Body of pancreas (tissue), 4 donors: ENCODE results near the gene AGR2. TPM values are rescaled to one million over a fixed set of nuclear protein-coding genes. Genes with fewer than 3 reads are reported as not detected.
"Not testable (repeated sequence)": the region's sequence is repeated elsewhere in the genome, so short reads cannot be mapped to it uniquely, and the experiment has no call there.

ENCODE experiments used
- ATAC-seq: fragments of 150-250 bp; one replicate; pipeline ENCODE4 v1.9.1; 2016
- DNase-seq, 4 donors: peaks; one replicate each; pipeline ENCODE4 v3.0.0-alpha.2; 2019
- H3K27ac ChIP-seq, 4 donors: fragments of 200-600 bp; sonication (generic); 1 replicate in 3 of 4; 2 replicates in 1 of 4; pipeline versions ENCODE4 v1.5.1 to v1.6.1; 2016 to 2019; ENCODE audit warnings: mild to moderate bottlenecking in 1 of 4, mixed read lengths in 1 of 4, moderate library complexity in 1 of 4
- H3K27me3 ChIP-seq, 2 donors: fragments of 200-600 bp; sonication (generic); one replicate each; pipeline ENCODE4 v1.6.0; 2016; ENCODE audit warnings: mild to moderate bottlenecking in 1 of 2
- H3K36me3 ChIP-seq, 2 donors: fragments of 200-600 bp; sonication (generic); replicated peaks in 1 of 2; 2 replicates each; pipeline ENCODE4 v1.5.1; 2016; ENCODE audit warnings: low read depth in 2 of 2; ENCODE audit not compliant: insufficient read depth in 1 of 2
- H3K4me1 ChIP-seq: fragments of 200-600 bp; sonication (generic); one replicate; pipeline ENCODE4 v1.6.0; 2016
- H3K4me3 ChIP-seq, 2 donors: fragments of 200-600 bp; sonication (generic); 1 replicate in 1 of 2; 2 replicates in 1 of 2; pipeline ENCODE4 v1.5.1; 2016 to 2019
- H3K9me3 ChIP-seq, 3 donors: fragments of 200-600 bp; sonication (generic); 1 replicate in 2 of 3; 2 replicates in 1 of 3; pipeline ENCODE4 v1.5.1; 2016
- POLR2A ChIP-seq, 3 donors: fragments of 450-650 bp; IDR thresholded peaks; one replicate each; pipeline ENCODE4 v1.6.1; 2016; ENCODE audit warnings: antibody characterized with exemption in 3 of 3, mild to moderate bottlenecking in 2 of 3
- WGBS, 2 donors: methylation state at CpG; one replicate each; pipeline ENCODE4 v1.1.5; 2017; 5-methylcytosine and 5-hydroxymethylcytosine counted together
- intact Hi-C: fragments of 100-400 bp; cut with DNase I; formaldehyde crosslinking; loops from one replicate; pipeline ENCODE4 v1.15.1; 2023
- total RNA-seq, 2 donors: library from RNA; depleted of rRNA; stranded (reverse); fragments of >200 nt; gene quantifications; one replicate each; pipeline ENCODE4 v1.1.0, GENCODE V29; 2016
- TF ChIP-seq, protein P1 (sequence below), 7 experiments: fragments of 450-650 bp in 4 of 7; fragments of 200-600 bp in 3 of 7; sonication (generic) in 3 of 7; IDR thresholded peaks; one replicate each; pipeline ENCODE4 v1.5.1; 2016 to 2019; ENCODE audit warnings: antibody characterized with exemption in 7 of 7

Gene AGR2
- total RNA-seq, 2 donors from 2014 or later, result 6.3 to 20.0 TPM

- no peak for DNase-seq
- no peak for TF ChIP-seq POLR2A (IDR thresholded peaks at IDR 0.05)
- TF ChIP-seq, protein P1, sequence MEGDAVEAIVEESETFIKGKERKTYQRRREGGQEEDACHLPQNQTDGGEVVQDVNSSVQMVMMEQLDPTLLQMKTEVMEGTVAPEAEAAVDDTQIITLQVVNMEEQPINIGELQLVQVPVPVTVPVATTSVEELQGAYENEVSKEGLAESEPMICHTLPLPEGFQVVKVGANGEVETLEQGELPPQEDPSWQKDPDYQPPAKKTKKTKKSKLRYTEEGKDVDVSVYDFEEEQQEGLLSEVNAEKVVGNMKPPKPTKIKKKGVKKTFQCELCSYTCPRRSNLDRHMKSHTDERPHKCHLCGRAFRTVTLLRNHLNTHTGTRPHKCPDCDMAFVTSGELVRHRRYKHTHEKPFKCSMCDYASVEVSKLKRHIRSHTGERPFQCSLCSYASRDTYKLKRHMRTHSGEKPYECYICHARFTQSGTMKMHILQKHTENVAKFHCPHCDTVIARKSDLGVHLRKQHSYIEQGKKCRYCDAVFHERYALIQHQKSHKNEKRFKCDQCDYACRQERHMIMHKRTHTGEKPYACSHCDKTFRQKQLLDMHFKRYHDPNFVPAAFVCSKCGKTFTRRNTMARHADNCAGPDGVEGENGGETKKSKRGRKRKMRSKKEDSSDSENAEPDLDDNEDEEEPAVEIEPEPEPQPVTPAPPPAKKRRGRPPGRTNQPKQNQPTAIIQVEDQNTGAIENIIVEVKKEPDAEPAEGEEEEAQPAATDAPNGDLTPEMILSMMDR (IDR thresholded peaks at IDR 0.05), result no peak
- intact Hi-C loops, result no loop called here
- H3K36me3 ChIP-seq, result no peaks in the 10 kb centered on the region
- no peak overlapping the region for H3K27ac ChIP-seq
- H3K9me3 ChIP-seq, result no peaks in the 10 kb centered on the region
- no peaks in the 10 kb centered on the region for H3K27me3 ChIP-seq
- WGBS, 2 donors, result 28 to 32% methylated on average over 2 of the region's 2 CpGs
- H3K4me3 ChIP-seq, result no peak overlapping the region
- ATAC-seq, result no peak
- peaks cover 8% of the 10 kb centered on the region for H3K4me1 ChIP-seq
Observed at GRCh38 chr7:16773326-16773725, 31.5 kb downstream of the AGR2 start.

DNA sequence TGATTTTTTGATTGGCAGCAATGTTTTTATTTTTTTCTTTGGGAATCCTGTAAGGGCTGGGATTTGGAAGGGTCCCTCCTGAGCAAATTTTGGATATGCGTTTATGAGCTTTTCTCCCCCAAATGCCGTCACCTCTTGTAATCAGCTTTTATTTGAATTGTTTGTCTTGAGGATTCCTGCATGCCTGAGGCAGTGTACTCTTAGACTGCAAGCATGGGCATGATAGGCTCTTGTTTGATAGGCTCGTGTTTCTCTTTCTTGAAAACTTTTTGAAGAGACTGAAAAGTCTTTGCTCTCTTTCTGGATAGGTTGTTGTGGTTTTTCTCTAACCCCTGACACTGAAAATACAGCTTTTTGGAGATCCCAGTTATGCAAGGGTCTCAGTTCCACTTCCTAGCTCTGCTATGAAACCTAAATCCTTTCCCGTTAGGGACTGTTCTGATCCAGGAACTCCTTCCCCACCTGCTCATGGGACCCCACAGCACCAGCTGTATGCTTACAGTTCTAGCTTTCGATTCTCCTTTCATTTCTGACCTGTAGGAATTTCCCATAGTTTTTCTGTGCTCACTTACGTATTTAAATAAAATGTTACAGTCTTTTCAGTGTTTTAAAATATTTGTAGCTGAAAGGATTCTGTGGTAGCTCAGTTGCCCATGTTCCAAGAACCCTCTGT is 34.0 kb downstream of the AGR2 start:
- Histone ChIP-seq H3K27ac (no peak overlapping the region), H3K4me1 (peaks cover 8% of the 10 kb centered on the region), H3K36me3 (no peaks in the 10 kb centered on the region), H3K9me3 (no peaks in the 10 kb centered on the region), H3K4me3 (no peak overlapping the region), H3K27me3 (no peaks in the 10 kb centered on the region)
- TF ChIP-seq, protein P1 (IDR thresholded peaks at IDR 0.05), result no peak
- TF ChIP-seq POLR2A (IDR thresholded peaks at IDR 0.05), result no peak
- no peak for ATAC-seq
- WGBS, 2 donors, result 63 to 79% methylated on average over 6 of the region's 6 CpGs
- intact Hi-C loops, result no loop called here
- DNase-seq, result no peak

DNA sequence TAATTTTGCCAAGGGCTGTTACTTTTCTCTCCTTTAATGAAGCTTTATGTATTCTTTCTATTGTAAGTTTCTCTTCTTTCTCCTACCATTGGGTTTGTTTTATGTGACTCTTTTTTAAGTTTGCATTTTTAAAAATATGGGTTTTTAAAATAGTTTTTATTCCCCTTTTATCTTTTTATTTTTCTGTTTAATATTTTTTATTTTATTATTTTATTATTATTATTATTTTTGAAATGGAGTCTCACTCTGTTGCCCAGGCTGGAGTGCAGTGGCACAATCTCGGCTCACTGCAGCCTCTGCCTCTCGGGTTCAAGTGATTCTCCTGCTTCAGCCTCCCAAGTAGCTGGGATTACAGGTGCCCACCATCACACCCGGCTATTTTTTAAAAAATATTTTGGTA is 34.8 kb downstream of the AGR2 start:
- intact Hi-C loops, H3K36me3 ChIP-seq, H3K27ac ChIP-seq, H3K27me3 ChIP-seq, ATAC-seq, H3K4me3 ChIP-seq, H3K9me3 ChIP-seq, DNase-seq: not testable (repeated sequence)
- 97 to 99% methylated on average over 3 of the region's 3 CpGs for WGBS, 2 donors
- peaks cover 15% of the 10 kb centered on the region for H3K4me1 ChIP-seq

DNA sequence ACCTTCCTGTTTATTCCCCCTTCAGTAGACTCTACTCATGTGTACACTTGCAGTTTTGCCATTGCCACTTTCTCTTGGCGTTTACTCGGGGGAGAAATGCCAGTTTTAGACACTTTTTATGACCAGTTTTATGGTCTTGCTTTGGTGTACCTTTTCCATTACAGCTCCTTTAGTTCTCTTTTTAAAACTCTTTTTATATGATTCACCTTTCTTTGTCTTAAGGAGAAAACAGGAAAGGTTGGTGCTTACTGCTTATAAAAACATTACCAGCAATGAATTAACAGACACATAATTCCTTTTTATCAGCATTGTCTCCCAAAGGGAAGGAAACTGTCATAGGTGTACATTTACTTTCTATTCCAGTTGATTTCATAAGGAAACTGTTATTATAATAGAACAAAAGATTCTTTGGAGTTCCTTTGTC is 39.4 kb downstream of the AGR2 start:
- H3K9me3 ChIP-seq, result no peaks in the 10 kb centered on the region
- no peak overlapping the region for H3K4me3 ChIP-seq
- intact Hi-C loops, result no loop called here
- H3K4me1 ChIP-seq, result peaks cover 25% of the 10 kb centered on the region
- TF ChIP-seq POLR2A (IDR thresholded peaks at IDR 0.05), result no peak
- TF ChIP-seq, protein P1 (IDR thresholded peaks at IDR 0.05), result no peak
- H3K27ac ChIP-seq, result peak overlapping the region in 1 of 4 donors; percentile 27
- H3K36me3 ChIP-seq, result no peaks in the 10 kb centered on the region
- WGBS, 2 donors, result 59% methylated on average over 2 of the region's 2 CpGs
- DNase-seq (no peak), ATAC-seq (no peak)
- H3K27me3 ChIP-seq, result no peaks in the 10 kb centered on the region

- WGBS, 2 donors, result 93 to 96% methylated on average over 3 of the region's 3 CpGs
Observed at GRCh38 chr7:16764942-16765341, 39.9 kb downstream of the AGR2 start.

More at GRCh38 chr7:16764942-16765341, 39.9 kb downstream of the AGR2 start:
- peak overlapping the region in 1 of 4 donors; percentile 27 for H3K27ac ChIP-seq
- no peaks in the 10 kb centered on the region for H3K27me3 ChIP-seq
- no peak for TF ChIP-seq POLR2A (IDR thresholded peaks at IDR 0.05)
- TF ChIP-seq, protein P1 (IDR thresholded peaks at IDR 0.05), result no peak
- H3K4me3 ChIP-seq, result no peak overlapping the region
- DNase-seq (no peak), ATAC-seq (no peak)
- intact Hi-C loops, result no loop called here
- H3K4me1 ChIP-seq, result peaks cover 25% of the 10 kb centered on the region
- H3K36me3 ChIP-seq, result no peaks in the 10 kb centered on the region
- no peaks in the 10 kb centered on the region for H3K9me3 ChIP-seq
